Stimulated activated CD4-positive, alpha-beta T cell treated with anti-CD3 and anti-CD28 coated beads, Interleukin-4, amount 100 ng/mL, for 24 hours (primary cell): ENCODE data around the gene RPL18A.

Experiments
- DNase-seq: peaks from one replicate; pipeline ENCODE4 v3.0.0-alpha.2; 2020

The RPL18A gene

GRCh38 chr19:17841810-17842662 lies 17.7 kb upstream of the RPL18A start:
- DNase-seq = peak; percentile 67

GRCh38 chr19:17842663-17843291 lies 16.9 kb upstream of the RPL18A start:
- no peak for DNase-seq

GRCh38 chr19:17843292-17843827 lies 16.4 kb upstream of the RPL18A start:
- no peak for DNase-seq

GRCh38 chr19:17843908-17844490 lies 15.7 kb upstream of the RPL18A start:
- DNase-seq = no peak

GRCh38 chr19:17846146-17846545 lies 13.6 kb upstream of the RPL18A start:
- DNase-seq = peak; percentile 39

- DNase-seq = peak; percentile 92
Measured at GRCh38 chr19:17847538-17848366, 12.0 kb upstream of the RPL18A start, which contains the start of gene JAK3. Gene JAK3, minus strand, starts transcription at chr19:17847982. Its CDS starts 3,565 bp downstream, at chr19:17844417.

- no peak for DNase-seq
Measured at GRCh38 chr19:17848595-17849292, 11.0 kb upstream of the RPL18A start.

- DNase-seq = no peak
Measured at GRCh38 chr19:17854061-17854460, 5.6 kb upstream of the RPL18A start.

GRCh38 chr19:17855280-17856152 lies 4.2 kb upstream of the RPL18A start:
- DNase-seq = peak; percentile 94

GRCh38 chr19:17860331-17860992 lies 752 bp downstream of the RPL18A start:
- peak; percentile 44 for DNase-seq

- DNase-seq = no peak
Measured at GRCh38 chr19:17860993-17861360, 1.3 kb downstream of the RPL18A start.

- no peak for DNase-seq
Measured at GRCh38 chr19:17861542-17862402, 2.1 kb downstream of the RPL18A start.

- DNase-seq = no peak
Measured at GRCh38 chr19:17862711-17863519, 3.2 kb downstream of the RPL18A start.

GRCh38 chr19:17863520-17864182 lies 3.9 kb downstream of the RPL18A start:
- no peak for DNase-seq

GRCh38 chr19:17865364-17866311 lies 5.9 kb downstream of the RPL18A start:
- peak; percentile 39 for DNase-seq

- no peak for DNase-seq
Measured at GRCh38 chr19:17866312-17866963, 6.7 kb downstream of the RPL18A start.
